H1 (cell line): ENCODE results near the gene LRRC25. TPM values are rescaled to one million over a fixed set of nuclear protein-coding genes. Genes with fewer than 3 reads are reported as not detected.

Experiments
- BRCA1 ChIP-seq: IDR thresholded peaks from 2 replicates; pipeline ENCODE4 v1.6.1; 2012; ENCODE audit warnings: low read depth, low read length, improper control_type of control experiment
- CREB1 ChIP-seq: IDR thresholded peaks from 2 replicates; pipeline ENCODE4 v1.6.1; 2012; ENCODE audit warnings: inconsistent platforms
- MAFK ChIP-seq: IDR thresholded peaks from 2 replicates; pipeline ENCODE4 v1.6.1; 2012; ENCODE audit warnings: low read depth, mild to moderate bottlenecking, improper control_type of control experiment, low read length
- SP4 ChIP-seq: IDR thresholded peaks from 2 replicates; pipeline ENCODE4 v1.6.1; 2012; ENCODE audit warnings: low read length, inconsistent platforms
- TBP ChIP-seq: IDR thresholded peaks from 2 replicates; pipeline ENCODE4 v1.6.1; 2011; ENCODE audit warnings: low read depth, low read length, improper control_type of control experiment
- USF2 ChIP-seq: IDR thresholded peaks from 2 replicates; pipeline ENCODE4 v1.6.1; 2011; ENCODE audit warnings: low read length, improper control_type of control experiment
- polyA plus RNA-seq, 7 experiments: library from polyadenylated mRNA; depleted of rRNA in 3 of 7; stranded (reverse) in 5 of 7; unstranded in 2 of 7; fragments of >200 nt in 5 of 7; fragments of 200-250 nt in 2 of 7; gene quantifications; 1 replicate in 5 of 7; 2 replicates in 1 of 7; 4 replicates in 1 of 7; pipeline versions ENCODE4 v1.2.1 to v1.2.3, GENCODE V29; 2011 to 2013; ENCODE audit warnings: missing spikeins in 2 of 7, mixed read lengths in 2 of 7
- total RNA-seq: library from RNA; stranded (reverse); fragmentation: NEBNext Ultra II Directional; extraction: Animal tissue kit (Norgen Biotek cat#: 25700); gene quantifications from 2 replicates; pipeline ENCODE4 v1.2.1, GENCODE V29; 2021

LRRC25 gene
- total and polyA plus RNA-seq, 2 of the 8 experiments (the other 6 are each of a cell fraction or from before 2014, with no cell fraction given) = 0.20 to 0.41 TPM

DNA sequence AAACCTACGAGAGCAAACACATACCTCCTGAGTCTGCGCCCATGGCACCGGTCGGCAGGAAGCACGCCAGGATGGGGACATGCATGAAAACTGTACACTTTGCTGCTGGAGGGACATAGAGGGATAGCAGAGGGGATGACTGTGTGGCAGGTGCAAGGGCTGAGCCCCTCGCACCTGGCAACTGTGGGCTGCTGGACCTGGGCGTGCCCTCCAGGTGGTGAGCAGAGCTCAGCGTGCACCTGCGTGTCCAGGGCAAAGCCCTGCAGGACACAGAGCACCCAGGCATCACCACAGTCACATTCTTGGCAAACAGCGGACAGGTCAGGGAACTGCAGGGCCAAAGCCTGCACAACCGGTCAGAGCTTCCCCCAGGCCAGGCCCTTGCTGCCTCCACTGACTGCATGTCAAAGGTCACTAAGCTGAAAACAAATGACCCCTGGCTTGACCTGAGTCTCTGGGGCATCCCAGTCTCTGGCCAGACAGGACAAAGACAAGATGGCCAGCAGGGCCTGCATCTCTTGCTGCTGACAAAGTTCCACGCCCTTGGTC lies 49.5 kb upstream of the LRRC25 start (continued):
- TF ChIP-seq MAFK (no peak), TBP (no peak), BRCA1 (no peak), CREB1 (no peak), SP4 (no peak), USF2 (no peak)
- TF ChIP-seq, all 59 proteins: peak for 0
